ENCODE data around the gene TULP3.

Gene TULP3

GRCh38 chr12:2977776-2978175 lies 87.1 kb downstream of the TULP3 start:
- DNase-seq: no peak

- DNase-seq: no peak
Measured at GRCh38 chr12:2979806-2980205, 89.1 kb downstream of the TULP3 start.

- no peak for DNase-seq
Measured at GRCh38 chr12:2980630-2981029, 89.9 kb downstream of the TULP3 start.

- peak in 1 of 2 experiments; percentile 37 for DNase-seq
Measured at GRCh38 chr12:2982361-2982760, 91.7 kb downstream of the TULP3 start.

- no peak for DNase-seq
Measured at GRCh38 chr12:2984249-2984648, 93.6 kb downstream of the TULP3 start.

GRCh38 chr12:2984698-2985097 lies 94.0 kb downstream of the TULP3 start:
- DNase-seq: no peak

- no peak for DNase-seq
Measured at GRCh38 chr12:2986876-2987275, 96.2 kb downstream of the TULP3 start.

- DNase-seq: no peak
Measured at GRCh38 chr12:2988494-2988893, 97.8 kb downstream of the TULP3 start.
